NK-92 (cell line): Measurements from ENCODE around the gene MEFV.
"Not testable (repeated sequence)": the region's sequence is repeated elsewhere in the genome, so short reads cannot be mapped to it uniquely, and the experiment has no call there.

Source experiments
- DNase-seq: peaks from one replicate; lab custom pipeline; 2025; ENCODE audit not compliant: unreplicated experiment; lab: John Stamatoyannopoulos, UW

MEFV gene

GRCh38 chr16:3270718-3271117 lies 14.3 kb upstream of the MEFV start:
- DNase-seq: not testable (repeated sequence)

DNA sequence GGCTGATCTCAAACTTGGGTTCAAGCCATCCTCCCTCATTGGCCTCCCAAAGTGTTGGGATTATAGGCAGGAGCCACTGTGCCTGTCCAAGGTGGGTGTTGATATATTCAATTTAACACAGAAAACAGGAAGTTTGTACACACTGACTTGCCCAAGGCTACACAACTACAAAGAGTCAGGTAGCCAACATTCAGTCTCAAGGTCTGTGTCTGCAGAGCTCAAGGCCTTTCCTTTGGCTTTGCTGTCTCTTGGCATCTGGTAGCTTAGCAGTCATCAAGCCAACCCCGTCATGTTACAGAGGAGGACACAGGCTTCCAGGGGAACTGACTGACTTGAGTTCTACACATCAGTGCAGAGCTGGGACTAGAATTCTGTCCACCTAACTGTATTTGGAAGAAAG lies 11.9 kb upstream of the MEFV start:
- no peak for DNase-seq

DNA sequence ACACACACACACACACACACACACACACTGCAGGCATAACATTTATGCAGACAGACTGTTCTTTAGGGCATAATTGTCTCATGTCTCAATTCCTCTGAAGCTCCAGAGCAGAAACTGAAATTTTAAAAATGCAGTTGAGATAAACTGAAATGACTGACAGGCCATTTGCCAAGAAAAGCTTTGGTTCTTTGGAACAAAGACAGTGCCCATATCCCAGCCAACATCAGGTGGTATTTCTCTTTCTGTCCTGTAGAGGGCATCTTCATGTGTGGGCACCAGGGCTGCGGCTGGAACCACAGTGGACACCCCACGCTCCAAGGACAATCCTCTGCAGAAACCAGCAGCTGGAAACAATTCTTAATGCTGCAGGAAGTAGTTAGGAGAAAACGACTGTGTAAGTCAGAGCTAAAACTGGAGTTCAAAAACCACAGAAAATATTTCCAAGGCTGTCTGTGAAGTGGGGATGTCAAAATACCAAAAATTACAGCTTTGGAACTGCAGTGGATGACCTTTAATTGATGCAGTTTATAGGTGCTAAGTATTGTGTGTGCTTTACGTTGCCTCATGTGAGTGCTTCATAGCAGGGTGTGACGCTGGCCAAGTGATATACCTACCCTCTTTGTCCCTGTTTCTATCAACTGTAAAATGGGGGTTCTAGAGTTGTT lies 10.6 kb upstream of the MEFV start:
- no peak for DNase-seq

- peak; percentile 92 for DNase-seq
These were observed 8.0 kb upstream of the MEFV start for GRCh38 chr16:3264137-3265036.

DNA sequence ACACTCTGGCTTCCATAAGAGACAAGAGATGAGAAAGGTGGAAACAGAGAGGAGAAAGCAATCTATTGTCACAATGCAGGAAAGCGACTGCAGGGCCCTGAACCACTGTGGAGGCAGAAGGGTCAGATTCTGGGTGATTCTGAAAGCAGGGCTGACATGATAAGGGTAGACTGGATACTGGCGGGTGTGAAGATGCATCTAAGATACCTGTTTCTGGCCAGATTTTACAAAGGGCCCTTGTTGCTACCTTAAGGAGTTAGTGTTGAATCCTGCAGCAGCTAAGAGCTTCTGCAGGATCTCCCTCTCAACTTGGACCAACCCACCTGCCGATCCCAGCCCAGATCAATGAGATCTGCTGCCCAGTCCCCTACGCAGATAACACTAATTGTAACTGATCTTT lies 6.1 kb upstream of the MEFV start:
- no peak for DNase-seq

DNA sequence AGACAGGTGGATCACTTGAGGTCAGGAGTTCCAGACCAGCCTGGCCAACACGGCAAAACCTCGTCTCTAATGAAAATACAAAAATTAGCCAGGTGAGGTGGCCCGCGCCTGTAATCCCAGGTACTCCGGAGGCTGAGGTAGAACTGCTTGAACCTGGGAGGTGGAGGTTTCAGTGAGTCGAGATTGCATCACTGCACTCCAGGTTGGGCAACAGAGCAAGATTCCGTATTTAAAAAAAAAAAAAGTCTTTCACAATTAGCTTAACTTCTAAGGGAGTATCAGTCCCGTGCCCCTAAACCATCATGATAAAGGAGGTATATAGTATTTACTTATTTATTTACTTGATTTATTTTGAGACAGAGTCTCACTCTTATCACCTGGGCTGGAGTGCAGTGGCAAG lies 3.4 kb upstream of the MEFV start:
- no peak for DNase-seq

DNA sequence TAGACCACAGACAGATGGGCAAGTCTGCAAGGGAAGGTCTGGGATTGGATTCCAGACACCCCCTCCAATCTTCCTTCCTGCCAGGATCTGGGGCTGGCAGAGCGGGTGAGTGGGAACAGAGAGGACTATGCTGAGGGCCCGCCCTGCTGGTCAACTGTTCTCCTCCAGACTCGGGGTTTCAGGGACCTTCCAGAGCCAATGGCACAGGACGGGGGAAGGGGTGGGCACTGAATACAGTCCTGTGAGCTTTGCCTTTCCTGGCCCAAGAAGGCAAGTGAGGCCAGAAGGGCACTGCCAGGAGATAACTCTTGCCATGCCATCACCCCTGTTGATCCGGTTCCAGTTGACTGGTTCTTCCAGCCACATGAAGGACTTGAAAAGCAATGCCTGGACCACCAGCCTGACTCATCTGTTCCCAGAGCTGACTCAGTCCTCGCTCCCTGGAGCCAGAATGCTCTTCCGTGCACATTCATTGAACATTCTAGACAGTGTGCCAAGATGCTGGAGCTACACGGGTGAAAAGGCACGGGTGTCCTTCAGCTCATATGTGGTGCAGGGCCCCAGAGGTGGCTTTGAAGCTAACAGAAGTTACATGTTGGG lies 533 bp upstream of the MEFV start:
- no peak for DNase-seq

DNA sequence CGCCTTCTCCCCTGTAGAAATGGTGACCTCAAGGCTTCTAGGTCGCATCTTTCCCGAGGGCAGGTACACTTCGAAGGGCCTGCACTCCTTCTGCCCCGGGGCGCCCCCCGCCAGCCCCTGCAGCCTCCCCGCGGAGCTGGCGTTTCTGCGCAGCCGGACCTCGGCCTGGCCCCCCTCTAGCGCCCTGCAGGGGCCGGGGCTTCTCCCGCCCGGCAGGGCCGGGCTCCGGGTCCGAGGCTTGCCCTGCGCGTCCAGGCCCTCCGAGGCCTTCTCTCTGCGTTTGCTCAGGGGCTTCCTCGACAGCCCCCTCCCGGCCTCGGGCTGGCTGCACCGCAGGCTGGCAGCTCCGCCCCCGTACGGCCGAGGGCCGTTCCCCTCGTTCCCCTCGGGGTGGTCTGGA lies 2.1 kb downstream of the MEFV start:
- no peak for DNase-seq

DNA sequence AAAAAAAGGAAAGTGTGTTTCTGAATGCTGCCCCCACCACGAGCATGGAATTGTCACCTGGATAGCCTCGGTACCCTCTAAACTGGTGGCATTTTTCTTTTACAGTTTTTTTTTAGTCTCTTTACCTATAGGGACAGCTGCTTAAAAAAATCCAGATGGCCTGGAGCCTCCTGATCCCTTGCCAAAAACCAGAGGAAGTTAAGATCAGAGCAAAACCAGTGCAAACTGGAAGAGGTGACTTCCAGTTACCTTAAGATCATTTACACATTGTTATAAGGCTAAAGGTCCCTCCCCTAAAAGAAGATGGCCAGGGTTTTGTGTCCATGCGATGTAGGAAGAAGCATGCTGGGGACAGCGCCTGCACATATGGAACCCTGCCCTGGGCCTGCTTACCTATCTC lies 3.5 kb downstream of the MEFV start:
- DNase-seq: no peak

DNA sequence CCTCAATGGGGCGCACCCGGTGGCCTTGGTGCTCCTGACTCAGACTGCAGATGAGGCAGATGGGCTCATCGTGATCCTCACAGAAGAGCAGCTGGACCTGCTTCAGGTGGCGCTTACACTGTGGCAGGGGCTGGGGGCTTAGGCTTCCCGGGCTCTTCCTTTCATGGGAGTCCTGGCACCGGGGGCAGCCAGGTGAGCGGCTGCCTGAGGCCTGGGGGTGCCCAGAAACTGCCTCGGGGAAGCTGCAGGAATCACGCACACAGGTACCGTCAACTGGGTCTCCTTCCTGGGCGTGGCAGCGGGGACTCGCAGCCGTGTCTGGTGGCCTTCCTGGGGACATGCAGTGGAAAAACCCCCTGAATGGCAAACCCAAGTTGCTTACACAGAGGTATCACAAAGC lies 7.0 kb downstream of the MEFV start:
- no peak for DNase-seq

DNA sequence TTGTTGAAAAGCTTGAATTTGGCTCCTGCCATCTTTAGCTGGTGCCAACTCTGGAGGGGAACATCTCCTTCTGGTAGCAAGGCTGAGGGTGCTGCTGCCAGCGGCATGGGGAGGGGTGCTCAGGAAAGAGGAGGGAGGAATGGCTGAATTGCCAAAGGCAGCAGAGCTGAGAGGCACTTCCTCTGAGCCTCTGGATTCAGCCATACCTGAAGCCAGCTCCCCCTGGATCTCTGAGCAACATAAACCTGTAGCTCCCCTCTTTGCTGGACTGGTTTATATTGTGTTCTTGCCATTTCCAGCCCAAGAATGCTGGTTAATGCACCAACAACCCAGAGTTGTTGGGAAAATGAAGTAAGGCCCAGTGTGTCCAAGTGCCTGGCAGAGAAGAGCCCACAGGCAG lies 7.4 kb downstream of the MEFV start:
- DNase-seq: no peak

GRCh38 chr16:3248596-3248995 lies 7.8 kb downstream of the MEFV start:
- no peak for DNase-seq

DNA sequence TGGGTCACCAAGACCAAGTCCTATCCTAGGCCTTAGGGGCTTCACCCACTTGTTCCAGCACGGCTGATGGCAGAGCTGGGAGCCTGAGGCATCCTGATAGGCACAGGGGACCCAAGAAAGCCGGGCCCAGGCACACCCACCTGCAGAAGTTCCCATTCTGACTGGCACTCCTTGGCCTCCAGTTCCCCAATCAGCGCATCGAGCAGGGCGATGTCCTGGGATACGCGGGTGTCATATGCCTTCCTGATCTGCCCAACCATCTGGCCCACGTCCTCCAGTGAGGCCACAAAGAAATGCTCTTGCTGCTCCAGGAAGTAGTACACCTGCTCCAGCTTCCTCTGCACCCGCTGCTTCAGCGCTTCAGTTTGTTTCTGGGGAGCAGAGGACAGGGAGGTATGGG lies 9.6 kb downstream of the MEFV start:
- no peak for DNase-seq

DNA sequence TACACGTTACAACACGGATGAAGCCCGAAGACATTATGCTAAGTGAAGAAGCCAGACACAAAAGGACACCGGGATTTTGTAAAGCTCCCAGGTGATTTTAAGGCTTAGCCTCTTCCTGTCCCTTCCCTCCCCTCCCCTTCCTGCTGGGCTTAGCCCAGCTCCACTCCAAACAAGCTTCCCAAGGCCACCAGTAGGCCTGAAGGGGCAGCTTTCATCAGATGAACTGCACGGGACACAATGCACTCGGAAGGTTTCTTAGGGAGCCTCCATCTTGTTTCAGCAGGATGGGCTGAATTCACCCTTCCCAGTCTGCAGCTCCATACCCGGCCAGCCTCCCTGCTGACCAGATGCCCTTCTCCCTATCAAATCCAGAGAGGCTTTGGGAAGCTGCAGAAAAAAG lies 10.4 kb downstream of the MEFV start:
- no peak for DNase-seq

DNA sequence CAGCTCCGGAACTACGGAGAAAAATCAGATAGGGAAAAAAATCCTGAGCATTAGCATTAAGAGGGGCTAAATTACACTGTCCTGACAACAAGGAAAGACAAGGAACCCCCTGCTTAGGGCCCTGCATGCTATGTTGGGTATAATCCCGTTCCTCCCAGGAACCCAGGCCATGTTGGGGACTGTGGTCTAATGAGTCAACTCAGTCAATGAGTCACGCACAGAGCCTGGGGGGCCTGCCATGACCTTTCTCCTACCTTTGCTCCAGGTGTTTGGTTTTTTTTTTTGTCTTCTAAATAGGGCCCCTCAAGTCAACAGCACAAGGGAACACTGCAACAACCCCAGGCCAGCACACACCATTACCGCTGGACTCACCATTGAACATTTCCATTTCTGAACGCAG lies 12.6 kb downstream of the MEFV start:
- no peak for DNase-seq

DNA sequence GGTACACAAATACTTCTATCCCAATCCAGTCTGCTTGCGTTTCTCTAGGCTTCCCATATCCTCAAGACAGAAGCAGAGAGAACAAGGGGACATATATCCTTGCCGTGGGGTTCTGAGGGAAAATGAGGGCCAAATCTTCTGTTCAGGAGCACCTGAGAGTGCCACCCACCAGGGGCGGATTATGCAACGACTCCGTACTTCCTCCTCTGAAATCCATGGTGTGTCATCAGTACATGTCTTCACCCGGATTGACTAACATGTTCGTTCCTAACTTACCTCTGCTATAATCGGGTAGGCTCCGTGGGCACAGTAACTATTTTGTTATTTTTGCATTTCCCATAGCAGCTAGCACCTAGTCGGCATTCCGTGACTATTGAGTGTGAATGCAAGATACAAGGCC lies 13.7 kb downstream of the MEFV start:
- DNase-seq: no peak

DNA sequence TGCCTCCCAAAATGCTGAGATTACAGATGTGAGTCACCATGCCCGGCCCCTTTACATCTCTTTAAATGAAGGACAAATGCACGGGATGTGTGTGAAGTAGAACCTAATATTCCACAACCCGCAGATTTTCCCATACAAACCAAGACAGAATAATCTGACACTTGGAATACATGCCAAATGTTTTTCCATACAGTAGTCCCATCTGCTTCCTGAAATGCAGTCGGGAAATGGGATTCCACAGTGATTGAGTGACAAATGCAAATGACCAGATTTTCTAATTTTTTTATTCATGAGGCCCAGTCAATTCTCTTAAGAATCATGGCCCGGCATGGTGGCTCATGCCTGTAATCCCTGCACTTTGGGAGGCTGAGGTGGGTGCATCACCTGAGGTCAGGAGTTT lies 14.7 kb downstream of the MEFV start:
- DNase-seq: no peak

DNA sequence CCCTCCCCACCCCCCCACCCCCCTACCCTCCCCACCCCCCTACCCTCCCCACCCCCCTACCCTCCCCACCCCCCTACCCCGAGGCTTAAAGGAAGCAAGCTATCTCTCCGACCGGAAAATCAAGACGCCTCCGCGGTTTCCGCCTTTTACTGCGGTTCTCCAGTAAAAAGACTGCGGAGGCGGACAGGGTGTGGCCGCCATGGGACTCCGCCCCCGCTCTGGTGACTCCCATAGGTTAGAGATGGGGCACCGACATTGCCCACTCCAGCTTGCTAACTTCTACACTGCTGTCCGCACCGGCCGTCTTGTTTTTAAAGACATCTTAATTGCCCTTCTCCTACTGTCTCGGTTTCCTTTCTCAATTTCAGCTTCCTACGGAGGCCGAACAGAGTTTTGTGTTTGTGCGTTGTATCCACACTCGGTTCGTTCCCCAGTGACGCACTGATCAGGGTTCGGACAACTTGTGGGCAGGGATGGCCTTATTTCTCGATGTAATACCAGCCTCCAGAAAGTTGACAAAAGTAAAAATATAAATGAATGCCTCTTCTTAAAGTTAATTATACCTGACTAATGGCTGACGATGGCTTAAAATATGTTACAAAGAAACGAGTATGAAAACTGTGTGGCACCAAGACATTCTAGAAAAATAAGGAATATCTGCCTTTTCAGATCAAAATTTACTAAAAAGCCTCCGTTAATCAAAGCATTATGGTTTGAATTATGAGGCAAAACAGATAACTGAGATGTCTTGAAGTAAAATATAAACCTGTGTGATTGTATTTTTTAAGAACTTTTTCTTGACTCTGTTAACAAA lies 20.4 kb downstream of the MEFV start:
- DNase-seq: no peak

DNA sequence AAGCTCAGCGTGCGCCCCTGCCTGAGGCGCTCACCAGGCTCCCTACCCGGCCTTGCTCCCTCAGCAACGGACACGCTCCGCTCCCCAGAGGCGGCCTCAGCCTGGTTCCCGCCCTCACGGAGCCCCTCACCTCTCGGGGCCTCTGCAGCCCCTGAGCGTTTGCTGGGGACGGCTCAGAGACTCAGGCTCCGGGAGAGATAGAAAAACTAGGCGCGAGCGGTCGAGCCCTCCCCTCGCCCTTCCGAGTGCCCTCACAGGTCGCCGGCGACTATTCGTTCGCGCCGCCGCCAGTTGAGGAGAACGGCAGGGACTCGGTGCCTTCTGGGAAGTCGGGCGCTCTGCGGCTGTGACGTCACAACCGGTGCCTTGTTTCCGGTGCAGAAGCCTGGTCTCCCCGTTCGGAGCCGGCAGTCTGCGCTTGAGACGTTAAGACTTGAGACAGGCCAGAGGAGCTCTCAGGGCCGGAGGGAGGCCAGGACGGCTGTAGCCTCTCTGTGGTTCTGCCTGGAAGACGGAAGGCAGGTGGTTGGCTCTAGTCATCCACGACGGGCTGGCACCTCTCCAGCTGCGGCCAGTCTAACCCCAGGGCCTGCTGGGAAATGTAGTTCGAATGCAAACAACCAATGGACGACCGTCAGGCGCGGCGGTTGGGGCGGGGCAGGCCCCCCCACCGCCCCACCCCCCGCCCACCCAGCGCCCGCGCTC lies 21.4 kb downstream of the MEFV start, which contains the start of gene ZNF200:
ZNF200 (minus strand) TSS at position 302 of the 705 bp plus-strand sequence. CDS start 1,403 bp downstream, outside the sequence.
- DNase-seq: peak; percentile 47

DNA sequence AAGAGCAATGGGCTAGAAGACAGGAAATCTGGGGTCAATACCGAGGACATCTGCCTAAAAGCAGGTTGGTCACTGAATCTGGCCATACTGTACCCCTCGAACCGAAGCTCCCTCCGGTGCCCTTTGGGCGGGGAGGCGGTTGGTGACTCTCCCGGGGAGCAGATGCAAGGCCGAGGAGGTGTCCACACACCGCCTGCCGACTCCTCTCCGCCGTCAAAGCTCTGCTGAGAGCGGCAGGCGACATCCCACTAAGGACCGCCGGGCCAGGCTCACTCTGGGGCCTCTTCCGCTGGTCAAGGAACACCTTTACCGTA lies 21.9 kb downstream of the MEFV start:
- DNase-seq: no peak
